GM21786 (cell line): ENCODE measurements around the gene OTOP2.
"Not testable (repeated sequence)": the region's sequence is repeated elsewhere in the genome, so short reads cannot be mapped to it uniquely, and the experiment has no call there.

ENCODE experiments used
- ATAC-seq: cut with Tn5 transposase; IDR thresholded peaks from one replicate; pipeline ENCODE4 v1.9.1; 2021; ENCODE audit not compliant: unreplicated experiment

OTOP2 gene

GRCh38 chr17:74900208-74900607, 23.9 kb upstream of the OTOP2 start:
- ATAC-seq = no peak

GRCh38 chr17:74901353-74902135, 22.5 kb upstream of the OTOP2 start:
- no peak for ATAC-seq

GRCh38 chr17:74903034-74903433, 21.0 kb upstream of the OTOP2 start:
- no peak for ATAC-seq

GRCh38 chr17:74903671-74904070, 20.4 kb upstream of the OTOP2 start:
- ATAC-seq = no peak

GRCh38 chr17:74904687-74905409, 19.2 kb upstream of the OTOP2 start:
- no peak for ATAC-seq

GRCh38 chr17:74906214-74906793, 17.8 kb upstream of the OTOP2 start:
- ATAC-seq = not testable (repeated sequence)

GRCh38 chr17:74907012-74907411, 17.1 kb upstream of the OTOP2 start:
- no peak for ATAC-seq

- ATAC-seq = not testable (repeated sequence)
These were observed 15.0 kb upstream of the OTOP2 start for GRCh38 chr17:74909097-74909496.

- not testable (repeated sequence) for ATAC-seq
These were observed 12.7 kb upstream of the OTOP2 start for GRCh38 chr17:74911423-74911822.

GRCh38 chr17:74916136-74916850, 7.8 kb upstream of the OTOP2 start:
- no peak for ATAC-seq

GRCh38 chr17:74916851-74917199, 7.2 kb upstream of the OTOP2 start:
- no peak for ATAC-seq

- ATAC-seq = no peak
These were observed 6.6 kb upstream of the OTOP2 start for GRCh38 chr17:74917430-74917829.

GRCh38 chr17:74918906-74919305, 5.2 kb upstream of the OTOP2 start:
- no peak for ATAC-seq

GRCh38 chr17:74919440-74920305, 4.4 kb upstream of the OTOP2 start:
- no peak for ATAC-seq

- no peak for ATAC-seq
These were observed 3.8 kb upstream of the OTOP2 start for GRCh38 chr17:74920306-74920620.

- no peak for ATAC-seq
These were observed 3.4 kb upstream of the OTOP2 start for GRCh38 chr17:74920642-74921025.

GRCh38 chr17:74921026-74921681, 2.9 kb upstream of the OTOP2 start:
- ATAC-seq = no peak

GRCh38 chr17:74921769-74922168, 2.3 kb upstream of the OTOP2 start:
- no peak for ATAC-seq

GRCh38 chr17:74922172-74922571, 1.9 kb upstream of the OTOP2 start:
- ATAC-seq = no peak
